HG03039 (cell line): Measurements from ENCODE around the gene GMEB2.
A peak's percentile ranks its signal among the peaks of the same experiment; 100 is the strongest.
"Not testable (repeated sequence)": the region's sequence is repeated elsewhere in the genome, so short reads cannot be mapped to it uniquely, and the experiment has no call there.

Source experiments
- ATAC-seq: cut with Tn5 transposase; IDR thresholded peaks from one replicate; pipeline ENCODE4 v1.9.1; 2021; ENCODE audit warnings: mild to moderate bottlenecking, moderate library complexity; ENCODE audit not compliant: unreplicated experiment

GMEB2 gene

DNA sequence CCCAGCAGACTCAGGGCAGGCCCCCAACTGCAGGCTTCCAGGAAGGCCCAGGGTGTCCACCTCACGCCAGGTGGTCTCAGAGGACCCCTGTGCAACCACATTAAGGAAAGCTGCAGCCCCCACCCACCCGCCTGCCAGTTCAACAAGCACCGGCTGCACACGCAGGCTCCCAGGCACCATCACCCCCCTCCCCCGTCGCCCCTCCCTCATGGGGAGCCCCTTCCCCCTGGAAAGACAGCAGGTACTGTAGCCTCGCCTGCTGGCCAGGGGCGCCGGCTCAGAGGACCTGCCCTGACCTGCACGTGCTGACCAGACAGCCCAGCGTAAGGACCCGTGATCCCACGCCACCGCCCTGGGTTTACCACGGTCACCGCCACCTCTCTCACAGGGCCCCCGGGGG, 13.8 kb upstream of the GMEB2 start:
- ATAC-seq = not testable (repeated sequence)

GRCh38 chr20:63640086-63640485, 13.2 kb upstream of the GMEB2 start:
- no peak for ATAC-seq

DNA sequence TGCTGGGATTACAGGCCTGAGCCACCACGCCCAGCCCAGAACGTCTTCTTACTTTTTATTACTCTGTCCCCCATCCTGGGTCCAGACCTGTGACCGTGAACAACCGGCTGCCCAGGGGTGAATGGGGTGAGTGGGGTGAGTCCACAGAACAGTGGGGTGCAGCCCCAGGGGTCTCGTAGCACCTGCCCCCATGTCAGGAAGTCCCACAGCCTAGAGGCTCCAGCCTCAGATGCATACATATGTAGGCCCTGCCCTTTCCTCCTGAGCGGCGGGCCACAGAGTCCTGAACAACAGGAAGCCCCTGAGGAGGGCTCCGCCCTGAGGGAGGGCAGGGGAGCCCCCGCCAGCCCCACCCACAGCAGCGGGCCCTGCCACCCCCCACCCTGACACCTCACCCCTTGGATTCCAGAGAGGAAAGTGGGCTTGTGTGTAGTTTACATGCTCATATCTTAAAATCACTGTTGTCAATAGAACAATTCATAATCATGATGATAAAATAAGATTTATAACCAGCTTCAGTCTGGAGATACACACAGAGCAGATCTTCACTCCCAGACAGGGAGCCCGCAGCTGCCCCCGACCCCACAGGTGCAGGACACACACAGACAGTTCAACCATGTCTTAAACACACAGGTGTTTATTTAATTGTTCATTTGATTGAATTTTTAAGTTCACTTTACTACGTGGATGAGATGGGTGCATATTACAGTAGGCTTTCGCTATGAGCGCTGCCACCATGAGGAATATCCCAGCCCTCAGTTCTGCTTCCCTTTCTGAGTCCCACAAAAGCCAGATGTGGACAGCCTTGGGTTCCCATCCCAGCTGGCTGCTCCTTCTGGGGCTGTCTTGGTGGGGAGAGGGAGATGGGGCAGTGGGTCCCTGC, 12.4 kb upstream of the GMEB2 start:
- ATAC-seq = no peak

GRCh38 chr20:63636752-63637628, 10.1 kb upstream of the GMEB2 start:
- ATAC-seq = no peak

GRCh38 chr20:63635431-63636141, 8.7 kb upstream of the GMEB2 start:
- no peak for ATAC-seq

DNA sequence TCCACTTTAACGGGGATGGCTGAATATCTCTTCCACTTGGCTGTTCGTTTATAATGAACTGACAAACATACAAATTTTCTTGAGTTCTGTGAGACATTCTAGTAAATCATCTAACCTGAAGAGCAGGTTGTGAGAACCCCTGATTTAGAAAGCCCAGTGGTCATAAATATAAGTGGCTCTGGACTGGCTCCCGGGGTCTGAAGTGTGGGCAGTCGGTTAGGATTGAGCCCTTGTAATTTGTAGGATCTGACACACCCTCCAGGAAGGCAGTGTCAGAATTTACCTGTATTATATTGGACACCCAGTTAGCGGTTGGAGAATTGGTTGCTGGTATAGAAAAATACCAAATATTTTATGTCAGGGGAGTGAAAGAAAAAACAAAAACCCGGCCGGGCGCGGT, 6.8 kb upstream of the GMEB2 start:
- no peak for ATAC-seq

GRCh38 chr20:63631426-63631825, 4.5 kb upstream of the GMEB2 start:
- not testable (repeated sequence) for ATAC-seq

DNA sequence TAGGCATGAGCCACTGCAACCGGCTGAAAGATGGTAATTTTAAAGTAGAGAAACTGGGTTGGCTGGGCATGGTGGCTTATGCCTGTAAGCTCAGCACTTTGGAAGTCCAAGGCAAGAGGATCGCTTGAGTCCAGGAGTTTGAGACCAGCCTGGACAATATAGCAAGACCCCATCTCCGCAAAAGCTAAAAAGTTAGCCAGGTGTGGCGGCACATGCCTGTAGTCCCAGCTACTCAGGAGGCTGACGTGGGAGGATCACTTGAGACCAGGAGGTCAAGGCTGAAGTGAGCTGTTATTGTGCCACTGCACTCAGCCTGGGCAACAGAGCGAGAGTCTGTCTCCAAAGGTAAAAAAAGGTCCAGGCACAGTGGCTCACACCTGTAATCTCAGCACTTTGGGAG, 4.1 kb upstream of the GMEB2 start:
- not testable (repeated sequence) for ATAC-seq

- ATAC-seq = no peak
These were observed 1.5 kb upstream of the GMEB2 start for GRCh38 chr20:63628246-63628975.

- ATAC-seq = no peak
These were observed 897 bp upstream of the GMEB2 start for GRCh38 chr20:63627751-63628245.

DNA sequence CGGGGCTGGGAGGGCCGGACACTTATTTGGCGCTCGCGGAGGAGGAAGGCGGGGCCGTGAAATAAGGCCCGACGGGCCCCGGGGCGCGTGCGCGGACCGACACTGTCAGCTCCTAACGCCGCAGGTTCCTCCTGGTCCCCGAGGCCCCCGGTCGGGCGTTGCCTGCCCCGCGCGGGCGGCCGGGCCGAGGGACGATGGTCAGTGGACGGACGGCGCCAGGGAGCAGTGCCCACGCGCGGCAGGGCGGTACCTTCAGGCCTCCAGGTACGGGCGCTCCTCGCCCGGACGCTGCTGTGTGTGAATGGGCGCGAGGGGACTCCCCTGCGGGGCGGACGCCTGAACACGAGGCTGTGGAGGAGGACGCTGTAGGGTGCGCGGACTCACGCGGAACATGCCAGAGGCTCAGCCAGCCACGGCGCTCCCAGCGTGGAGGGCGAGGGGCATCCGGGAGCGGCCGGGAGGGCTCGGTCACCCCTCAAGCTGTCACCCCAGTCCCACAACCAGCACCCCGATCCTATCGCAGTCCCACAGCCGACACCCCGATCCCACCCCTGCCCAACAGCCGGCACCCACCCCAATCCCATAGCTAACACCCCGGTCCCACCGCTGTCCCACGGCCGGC, 339 bp upstream of the GMEB2 start:
- ATAC-seq = peak; percentile 73

DNA sequence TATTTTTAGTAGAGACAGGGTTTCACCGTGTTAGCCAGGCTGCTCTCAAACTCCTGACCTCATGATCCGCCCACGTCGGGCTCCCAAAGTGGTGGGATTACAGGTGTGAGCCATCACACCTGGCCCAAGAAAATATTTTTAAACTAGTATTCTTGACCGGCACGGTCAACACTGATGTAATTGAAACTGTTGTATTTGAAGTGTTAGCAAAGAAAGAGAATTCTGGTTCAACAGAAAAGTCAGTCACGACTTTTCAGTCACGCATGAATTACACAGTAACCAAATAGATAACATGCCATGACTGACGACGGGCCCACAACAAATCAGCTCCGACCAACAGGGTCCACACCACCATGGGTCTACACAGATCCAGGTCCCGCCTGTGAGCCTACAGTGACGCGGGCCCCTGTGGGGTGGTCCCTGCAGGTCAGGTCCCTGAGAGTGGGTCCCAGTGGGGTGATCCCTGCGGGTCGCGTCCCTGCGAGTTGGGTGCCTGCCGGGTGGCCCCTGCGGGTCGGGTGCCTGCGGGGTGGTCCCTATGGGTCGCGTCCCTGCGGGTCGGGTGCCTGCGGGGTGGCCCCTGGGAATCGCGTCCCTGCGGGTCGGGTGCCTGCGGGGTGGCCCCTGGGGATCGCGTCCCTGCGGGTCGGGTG, 1.0 kb downstream of the GMEB2 start:
- ATAC-seq = no peak

- no peak for ATAC-seq
These were observed 2.4 kb downstream of the GMEB2 start for GRCh38 chr20:63624486-63624885.

DNA sequence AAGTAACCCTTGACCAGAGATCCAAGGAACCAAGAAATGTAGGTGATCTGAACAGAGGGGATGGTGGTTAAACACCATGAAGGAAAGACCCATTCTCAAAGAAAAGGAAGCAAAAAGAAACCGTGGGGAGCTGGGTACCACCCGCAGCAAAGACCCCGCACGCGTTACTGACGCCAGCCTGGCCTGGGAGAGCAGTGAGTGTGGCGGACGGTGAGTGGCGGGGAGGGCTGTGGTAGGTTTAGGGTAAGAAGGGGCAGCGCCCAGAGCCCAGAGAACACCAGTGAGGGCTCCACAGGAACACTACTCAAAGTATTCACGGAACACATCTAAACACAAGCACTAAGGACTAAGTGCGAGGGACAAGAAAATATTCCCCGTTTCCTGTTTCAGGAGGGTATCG, 4.2 kb downstream of the GMEB2 start:
- no peak for ATAC-seq

DNA sequence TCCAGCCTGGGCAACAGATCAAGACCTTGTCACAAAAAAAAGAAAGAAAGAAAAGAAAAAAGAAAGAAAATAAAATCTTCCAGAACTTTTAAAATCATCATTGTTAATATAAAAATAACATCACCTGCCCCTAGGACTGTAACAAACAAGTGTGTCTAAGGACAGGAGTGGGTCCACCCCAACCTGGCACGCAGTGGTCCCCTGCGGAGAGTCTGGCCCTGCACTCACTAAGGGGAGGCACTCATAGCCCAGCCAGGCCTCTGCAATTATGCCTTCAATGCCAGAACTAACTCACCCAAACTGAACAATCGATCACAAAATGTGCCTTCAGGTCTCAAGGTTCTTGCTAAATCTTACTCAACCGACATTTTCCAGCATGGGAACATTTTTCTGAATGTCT, 4.8 kb downstream of the GMEB2 start:
- ATAC-seq = no peak

DNA sequence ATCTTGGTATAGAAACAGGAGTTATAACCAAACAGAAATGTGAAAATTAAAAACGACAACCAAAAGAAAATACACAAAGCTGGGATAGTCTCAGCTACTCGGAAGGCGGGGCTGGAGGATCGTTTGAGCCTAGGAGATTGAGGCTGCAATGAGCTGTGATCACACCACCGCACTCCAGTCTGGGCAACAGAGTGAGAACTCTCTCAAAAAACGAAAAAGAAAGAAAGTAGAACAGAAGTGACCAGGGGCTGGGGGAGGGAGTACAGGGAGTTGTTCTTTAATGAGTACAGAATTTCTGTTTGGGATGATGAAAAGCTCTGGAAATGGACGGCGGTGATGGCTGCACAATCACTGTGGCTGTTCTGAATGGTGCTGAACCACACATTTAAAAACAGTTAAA, 5.9 kb downstream of the GMEB2 start:
- ATAC-seq = no peak

DNA sequence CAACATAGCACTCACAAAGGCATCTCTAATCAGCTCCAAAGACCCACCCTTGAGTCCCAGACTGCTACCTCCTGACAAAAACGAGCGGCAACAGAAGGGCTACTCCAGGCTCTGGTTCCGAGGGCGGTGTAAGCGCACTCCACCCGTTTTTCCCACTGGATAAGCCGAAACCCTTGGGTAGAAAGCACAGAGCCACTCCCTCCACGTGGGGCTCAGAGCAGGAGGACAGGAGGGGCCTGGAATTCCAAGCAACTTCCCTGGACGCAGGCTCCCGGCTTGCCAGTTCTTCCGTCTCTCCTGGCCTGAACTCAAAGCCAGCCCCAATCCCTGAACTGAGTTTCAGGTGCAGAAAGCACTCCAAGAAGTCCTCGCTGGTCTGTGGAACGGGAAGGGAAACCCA, 7.4 kb downstream of the GMEB2 start:
- ATAC-seq = no peak

DNA sequence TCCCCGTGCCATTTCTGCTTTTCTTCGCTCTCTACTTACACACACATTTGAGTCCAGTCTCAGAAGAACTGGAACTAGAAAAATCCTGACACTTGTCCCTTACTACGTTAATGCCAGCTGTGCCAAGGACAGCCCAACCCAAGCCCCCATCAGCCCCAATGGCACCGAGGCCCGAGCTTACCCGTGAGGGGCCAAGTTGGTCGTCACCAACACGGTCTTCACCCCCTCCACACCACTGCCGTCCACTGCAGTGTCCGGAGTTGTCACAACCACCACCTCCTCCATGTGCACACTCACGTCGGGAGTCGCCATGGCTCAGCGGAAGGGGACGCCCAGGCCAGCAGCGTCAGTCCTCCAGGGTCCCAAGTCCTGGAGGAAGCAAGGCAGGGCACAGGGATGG, 7.8 kb downstream of the GMEB2 start:
- no peak for ATAC-seq

- ATAC-seq = no peak
These were observed 8.5 kb downstream of the GMEB2 start for GRCh38 chr20:63618291-63618980.
